ENCODE results near the gene BEND3.

DNA sequence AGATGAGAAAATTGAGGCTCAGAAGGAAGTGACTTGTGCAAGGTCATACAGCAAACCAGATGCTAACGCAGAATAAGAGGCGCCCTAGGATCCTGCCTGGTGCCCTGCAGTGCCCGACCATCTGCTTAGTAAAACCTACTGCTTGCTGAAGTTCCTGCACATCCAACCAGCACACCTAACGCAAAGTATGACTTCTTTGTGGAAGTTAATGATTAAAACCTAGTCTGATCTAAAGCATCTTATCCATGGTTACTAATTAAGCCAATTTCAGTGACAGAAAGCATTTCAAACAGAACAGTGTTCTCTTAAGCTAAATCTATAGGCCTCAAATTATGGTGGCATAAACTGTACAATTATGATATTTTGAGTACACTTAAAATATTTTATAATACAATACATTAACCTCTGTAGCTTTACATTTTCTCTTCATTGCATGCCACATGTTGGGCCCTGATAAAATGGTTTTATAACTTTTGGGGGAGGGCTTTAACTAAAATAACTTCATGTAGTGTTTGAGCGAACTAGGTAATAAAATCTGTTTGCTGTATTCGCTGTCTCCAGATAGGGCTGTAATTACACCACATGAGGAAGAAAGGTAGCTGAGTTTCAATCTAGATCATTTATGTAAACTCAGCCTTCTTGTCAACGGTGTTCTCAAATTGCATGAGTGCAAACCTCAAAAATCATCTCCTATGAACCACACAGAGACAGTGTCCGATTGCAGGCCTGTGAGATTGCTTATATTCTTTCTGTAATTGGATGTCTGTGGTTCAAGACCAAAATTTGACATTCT is 37.5 kb upstream of the BEND3 start:
- TF ChIP-seq EZH2 (IDR thresholded peaks at IDR 0.05; ENCODE audit: insufficient read depth, low read length), result no peak
- TF ChIP-seq, protein P1, sequence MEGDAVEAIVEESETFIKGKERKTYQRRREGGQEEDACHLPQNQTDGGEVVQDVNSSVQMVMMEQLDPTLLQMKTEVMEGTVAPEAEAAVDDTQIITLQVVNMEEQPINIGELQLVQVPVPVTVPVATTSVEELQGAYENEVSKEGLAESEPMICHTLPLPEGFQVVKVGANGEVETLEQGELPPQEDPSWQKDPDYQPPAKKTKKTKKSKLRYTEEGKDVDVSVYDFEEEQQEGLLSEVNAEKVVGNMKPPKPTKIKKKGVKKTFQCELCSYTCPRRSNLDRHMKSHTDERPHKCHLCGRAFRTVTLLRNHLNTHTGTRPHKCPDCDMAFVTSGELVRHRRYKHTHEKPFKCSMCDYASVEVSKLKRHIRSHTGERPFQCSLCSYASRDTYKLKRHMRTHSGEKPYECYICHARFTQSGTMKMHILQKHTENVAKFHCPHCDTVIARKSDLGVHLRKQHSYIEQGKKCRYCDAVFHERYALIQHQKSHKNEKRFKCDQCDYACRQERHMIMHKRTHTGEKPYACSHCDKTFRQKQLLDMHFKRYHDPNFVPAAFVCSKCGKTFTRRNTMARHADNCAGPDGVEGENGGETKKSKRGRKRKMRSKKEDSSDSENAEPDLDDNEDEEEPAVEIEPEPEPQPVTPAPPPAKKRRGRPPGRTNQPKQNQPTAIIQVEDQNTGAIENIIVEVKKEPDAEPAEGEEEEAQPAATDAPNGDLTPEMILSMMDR (IDR thresholded peaks at IDR 0.05; ENCODE audit: insufficient read depth, low read depth, low read length), result no peak
